ENCODE measurements around the gene PRAMEF11.
"Not testable (repeated sequence)": the region's sequence is repeated elsewhere in the genome, so short reads cannot be mapped to it uniquely, and the experiment has no call there.

- TF ChIP-seq POLR2AphosphoS5 (IDR thresholded peaks at IDR 0.05); RAD21 (conservative IDR thresholded peaks at IDR 0.05); SMC3 (conservative IDR thresholded peaks at IDR 0.05; ENCODE audit: poor library complexity); EZH2 (IDR thresholded peaks at IDR 0.05; ENCODE audit: borderline replicate concordance, insufficient read depth, low read length, poor library complexity, severe bottlenecking); EP300 (conservative IDR thresholded peaks at IDR 0.05; ENCODE audit: poor library complexity, severe bottlenecking): not testable (repeated sequence)
- TF ChIP-seq, protein P1, sequence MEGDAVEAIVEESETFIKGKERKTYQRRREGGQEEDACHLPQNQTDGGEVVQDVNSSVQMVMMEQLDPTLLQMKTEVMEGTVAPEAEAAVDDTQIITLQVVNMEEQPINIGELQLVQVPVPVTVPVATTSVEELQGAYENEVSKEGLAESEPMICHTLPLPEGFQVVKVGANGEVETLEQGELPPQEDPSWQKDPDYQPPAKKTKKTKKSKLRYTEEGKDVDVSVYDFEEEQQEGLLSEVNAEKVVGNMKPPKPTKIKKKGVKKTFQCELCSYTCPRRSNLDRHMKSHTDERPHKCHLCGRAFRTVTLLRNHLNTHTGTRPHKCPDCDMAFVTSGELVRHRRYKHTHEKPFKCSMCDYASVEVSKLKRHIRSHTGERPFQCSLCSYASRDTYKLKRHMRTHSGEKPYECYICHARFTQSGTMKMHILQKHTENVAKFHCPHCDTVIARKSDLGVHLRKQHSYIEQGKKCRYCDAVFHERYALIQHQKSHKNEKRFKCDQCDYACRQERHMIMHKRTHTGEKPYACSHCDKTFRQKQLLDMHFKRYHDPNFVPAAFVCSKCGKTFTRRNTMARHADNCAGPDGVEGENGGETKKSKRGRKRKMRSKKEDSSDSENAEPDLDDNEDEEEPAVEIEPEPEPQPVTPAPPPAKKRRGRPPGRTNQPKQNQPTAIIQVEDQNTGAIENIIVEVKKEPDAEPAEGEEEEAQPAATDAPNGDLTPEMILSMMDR (IDR thresholded peaks at IDR 0.05; ENCODE audit: poor library complexity, severe bottlenecking), result not testable (repeated sequence)
- TF ChIP-seq, protein P2, sequence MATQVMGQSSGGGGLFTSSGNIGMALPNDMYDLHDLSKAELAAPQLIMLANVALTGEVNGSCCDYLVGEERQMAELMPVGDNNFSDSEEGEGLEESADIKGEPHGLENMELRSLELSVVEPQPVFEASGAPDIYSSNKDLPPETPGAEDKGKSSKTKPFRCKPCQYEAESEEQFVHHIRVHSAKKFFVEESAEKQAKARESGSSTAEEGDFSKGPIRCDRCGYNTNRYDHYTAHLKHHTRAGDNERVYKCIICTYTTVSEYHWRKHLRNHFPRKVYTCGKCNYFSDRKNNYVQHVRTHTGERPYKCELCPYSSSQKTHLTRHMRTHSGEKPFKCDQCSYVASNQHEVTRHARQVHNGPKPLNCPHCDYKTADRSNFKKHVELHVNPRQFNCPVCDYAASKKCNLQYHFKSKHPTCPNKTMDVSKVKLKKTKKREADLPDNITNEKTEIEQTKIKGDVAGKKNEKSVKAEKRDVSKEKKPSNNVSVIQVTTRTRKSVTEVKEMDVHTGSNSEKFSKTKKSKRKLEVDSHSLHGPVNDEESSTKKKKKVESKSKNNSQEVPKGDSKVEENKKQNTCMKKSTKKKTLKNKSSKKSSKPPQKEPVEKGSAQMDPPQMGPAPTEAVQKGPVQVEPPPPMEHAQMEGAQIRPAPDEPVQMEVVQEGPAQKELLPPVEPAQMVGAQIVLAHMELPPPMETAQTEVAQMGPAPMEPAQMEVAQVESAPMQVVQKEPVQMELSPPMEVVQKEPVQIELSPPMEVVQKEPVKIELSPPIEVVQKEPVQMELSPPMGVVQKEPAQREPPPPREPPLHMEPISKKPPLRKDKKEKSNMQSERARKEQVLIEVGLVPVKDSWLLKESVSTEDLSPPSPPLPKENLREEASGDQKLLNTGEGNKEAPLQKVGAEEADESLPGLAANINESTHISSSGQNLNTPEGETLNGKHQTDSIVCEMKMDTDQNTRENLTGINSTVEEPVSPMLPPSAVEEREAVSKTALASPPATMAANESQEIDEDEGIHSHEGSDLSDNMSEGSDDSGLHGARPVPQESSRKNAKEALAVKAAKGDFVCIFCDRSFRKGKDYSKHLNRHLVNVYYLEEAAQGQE (IDR thresholded peaks at IDR 0.05; ENCODE audit: borderline replicate concordance), result not testable (repeated sequence)
Observed at GRCh38 chr1:12878453-12878852, 47.2 kb upstream of the PRAMEF11 start.
